Measurements from ENCODE around the gene GUCY2D.

The GUCY2D gene

GRCh38 chr17:7992924-7993323, 9.5 kb upstream of the GUCY2D start:
- DNase-seq, result peak; percentile 57

GRCh38 chr17:7993972-7994589, 8.3 kb upstream of the GUCY2D start:
- DNase-seq, result no peak

GRCh38 chr17:7995724-7996123, 6.7 kb upstream of the GUCY2D start:
- no peak for DNase-seq

GRCh38 chr17:7997186-7997585, 5.2 kb upstream of the GUCY2D start:
- DNase-seq, result peak; percentile 72

GRCh38 chr17:8002721-8003593, 542 bp downstream of the GUCY2D start:
- no peak for DNase-seq

- DNase-seq, result no peak
These were observed 1.3 kb downstream of the GUCY2D start for GRCh38 chr17:8003594-8004181.

- no peak for DNase-seq
These were observed 2.5 kb downstream of the GUCY2D start for GRCh38 chr17:8004899-8005298.

- DNase-seq, result no peak
These were observed 2.9 kb downstream of the GUCY2D start for GRCh38 chr17:8005357-8005756.

- no peak for DNase-seq
These were observed 3.7 kb downstream of the GUCY2D start for GRCh38 chr17:8005967-8006730.

- DNase-seq, result no peak
These were observed 4.6 kb downstream of the GUCY2D start for GRCh38 chr17:8006836-8007680.

- no peak for DNase-seq
These were observed 5.4 kb downstream of the GUCY2D start for GRCh38 chr17:8007836-8008235.

GRCh38 chr17:8012045-8012580, 9.7 kb downstream of the GUCY2D start:
- DNase-seq, result no peak

- no peak for DNase-seq
These were observed 10.7 kb downstream of the GUCY2D start for GRCh38 chr17:8012996-8013640.

GRCh38 chr17:8013731-8014557, 11.5 kb downstream of the GUCY2D start:
- DNase-seq, result no peak

- no peak for DNase-seq
These were observed 12.1 kb downstream of the GUCY2D start for GRCh38 chr17:8014558-8014850.

GRCh38 chr17:8015236-8015956, 13.0 kb downstream of the GUCY2D start:
- DNase-seq, result no peak

GRCh38 chr17:8015957-8016631, 13.7 kb downstream of the GUCY2D start:
- DNase-seq, result peak; percentile 69

GRCh38 chr17:8016632-8017424, 14.4 kb downstream of the GUCY2D start:
- DNase-seq, result peak; percentile 73

- DNase-seq, result no peak
These were observed 16.0 kb downstream of the GUCY2D start for GRCh38 chr17:8018436-8018835.
